Testis (tissue), 2 donors: ENCODE data around the gene PLEKHM1.

ENCODE experiments used
- POLR2A ChIP-seq: fragments of 450-650 bp; IDR thresholded peaks from one replicate; pipeline ENCODE4 v1.6.1; 2017; ENCODE audit warnings: antibody characterized with exemption, mild to moderate bottlenecking, moderate library complexity
- TF ChIP-seq, protein P1 (sequence below), 3 experiments: fragments of 450-650 bp in 2 of 3; fragments of 200-600 bp in 1 of 3; sonication (generic) in 1 of 3; IDR thresholded peaks; one replicate each; pipeline ENCODE4 v1.5.1; 2016 to 2019; ENCODE audit warnings: antibody characterized with exemption in 3 of 3, mild to moderate bottlenecking in 2 of 3, moderate library complexity in 1 of 3

- TF ChIP-seq, protein P1, sequence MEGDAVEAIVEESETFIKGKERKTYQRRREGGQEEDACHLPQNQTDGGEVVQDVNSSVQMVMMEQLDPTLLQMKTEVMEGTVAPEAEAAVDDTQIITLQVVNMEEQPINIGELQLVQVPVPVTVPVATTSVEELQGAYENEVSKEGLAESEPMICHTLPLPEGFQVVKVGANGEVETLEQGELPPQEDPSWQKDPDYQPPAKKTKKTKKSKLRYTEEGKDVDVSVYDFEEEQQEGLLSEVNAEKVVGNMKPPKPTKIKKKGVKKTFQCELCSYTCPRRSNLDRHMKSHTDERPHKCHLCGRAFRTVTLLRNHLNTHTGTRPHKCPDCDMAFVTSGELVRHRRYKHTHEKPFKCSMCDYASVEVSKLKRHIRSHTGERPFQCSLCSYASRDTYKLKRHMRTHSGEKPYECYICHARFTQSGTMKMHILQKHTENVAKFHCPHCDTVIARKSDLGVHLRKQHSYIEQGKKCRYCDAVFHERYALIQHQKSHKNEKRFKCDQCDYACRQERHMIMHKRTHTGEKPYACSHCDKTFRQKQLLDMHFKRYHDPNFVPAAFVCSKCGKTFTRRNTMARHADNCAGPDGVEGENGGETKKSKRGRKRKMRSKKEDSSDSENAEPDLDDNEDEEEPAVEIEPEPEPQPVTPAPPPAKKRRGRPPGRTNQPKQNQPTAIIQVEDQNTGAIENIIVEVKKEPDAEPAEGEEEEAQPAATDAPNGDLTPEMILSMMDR (IDR thresholded peaks at IDR 0.05) = no peak
- no peak for TF ChIP-seq POLR2A
Measured at GRCh38 chr17:45395569-45396415, 94.7 kb downstream of the PLEKHM1 start.
